ENCODE data around the gene MAMLD1.
A peak's percentile ranks its signal among the peaks of the same experiment; 100 is the strongest.
"Not testable (repeated sequence)": the region's sequence is repeated elsewhere in the genome, so short reads cannot be mapped to it uniquely, and the experiment has no call there.

The MAMLD1 gene, protein sequence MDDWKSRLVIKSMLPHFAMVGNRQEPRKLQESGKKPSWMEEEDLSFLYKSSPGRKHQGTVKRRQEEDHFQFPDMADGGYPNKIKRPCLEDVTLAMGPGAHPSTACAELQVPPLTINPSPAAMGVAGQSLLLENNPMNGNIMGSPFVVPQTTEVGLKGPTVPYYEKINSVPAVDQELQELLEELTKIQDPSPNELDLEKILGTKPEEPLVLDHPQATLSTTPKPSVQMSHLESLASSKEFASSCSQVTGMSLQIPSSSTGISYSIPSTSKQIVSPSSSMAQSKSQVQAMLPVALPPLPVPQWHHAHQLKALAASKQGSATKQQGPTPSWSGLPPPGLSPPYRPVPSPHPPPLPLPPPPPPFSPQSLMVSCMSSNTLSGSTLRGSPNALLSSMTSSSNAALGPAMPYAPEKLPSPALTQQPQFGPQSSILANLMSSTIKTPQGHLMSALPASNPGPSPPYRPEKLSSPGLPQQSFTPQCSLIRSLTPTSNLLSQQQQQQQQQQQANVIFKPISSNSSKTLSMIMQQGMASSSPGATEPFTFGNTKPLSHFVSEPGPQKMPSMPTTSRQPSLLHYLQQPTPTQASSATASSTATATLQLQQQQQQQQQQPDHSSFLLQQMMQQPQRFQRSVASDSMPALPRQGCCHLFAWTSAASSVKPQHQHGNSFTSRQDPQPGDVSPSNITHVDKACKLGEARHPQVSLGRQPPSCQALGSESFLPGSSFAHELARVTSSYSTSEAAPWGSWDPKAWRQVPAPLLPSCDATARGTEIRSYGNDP

DNA sequence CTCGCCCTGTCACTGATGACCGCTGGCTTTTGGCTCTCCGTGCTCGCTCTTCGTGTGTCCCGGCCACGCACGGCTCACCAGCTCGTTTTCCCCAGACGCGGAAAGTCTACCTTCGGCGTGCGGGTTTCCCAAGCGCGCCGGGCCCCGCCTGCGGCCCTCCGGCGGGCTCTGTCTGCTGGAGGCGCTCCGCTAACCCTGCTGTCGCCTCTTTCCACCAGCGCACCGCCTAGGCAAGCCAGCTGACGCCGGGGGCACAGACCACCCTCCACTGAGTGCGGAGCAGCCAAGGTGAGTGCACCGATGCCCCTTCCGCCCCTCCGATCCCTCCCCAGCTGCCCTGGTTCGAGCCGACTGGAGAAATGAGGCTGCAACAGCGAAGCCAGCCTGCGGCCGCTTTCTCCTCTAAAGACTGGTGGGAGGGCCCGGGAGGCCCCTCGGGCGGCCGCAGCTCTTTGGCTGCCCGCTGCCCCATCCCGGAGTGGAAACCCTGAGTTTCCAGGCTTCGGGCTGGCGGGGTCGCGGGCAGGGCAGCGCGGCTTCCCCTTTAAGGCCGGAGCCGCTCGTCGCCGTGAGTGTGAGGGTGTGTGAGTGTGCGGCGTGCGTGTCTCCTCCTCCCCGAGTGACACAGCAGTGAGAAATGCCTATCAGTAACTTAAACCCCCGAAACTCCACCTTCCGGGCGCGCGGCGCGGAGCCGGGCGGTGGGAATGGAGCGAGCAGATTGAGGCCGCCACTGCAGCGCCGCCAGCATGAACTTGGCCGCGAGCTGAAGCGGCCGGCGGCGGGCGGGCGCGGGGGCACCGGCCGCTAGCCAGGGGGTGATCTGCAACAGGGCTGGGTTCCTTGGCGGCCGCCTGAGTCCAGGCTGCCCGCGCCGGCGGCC is at the start of gene MAMLD1:
Gene MAMLD1, plus strand, starts transcription at position 719 of the 883 bp plus-strand sequence. CDS start 82,200 bp downstream, outside the sequence.
- DNase-seq (ENCODE audit: low read depth): no peak

DNA sequence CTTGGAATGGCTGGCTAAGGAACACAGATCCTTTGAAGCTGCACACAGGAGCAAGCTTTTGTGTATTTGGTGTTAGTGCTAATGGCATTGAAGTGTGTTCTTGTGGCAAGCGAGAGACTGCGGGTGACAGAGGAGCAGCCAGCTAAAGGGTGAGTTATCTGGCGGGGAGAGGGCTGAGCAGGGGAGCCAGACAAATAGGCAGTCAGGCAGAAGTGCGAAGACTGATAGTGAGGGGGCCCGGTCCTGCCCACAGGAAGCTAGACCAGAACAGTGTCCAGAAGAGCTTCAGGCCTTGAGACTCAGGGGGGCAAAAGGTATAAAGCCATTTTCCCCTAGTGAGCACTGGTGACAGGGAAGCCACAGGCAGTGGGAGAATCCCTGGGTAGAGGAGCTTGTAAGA is 49.6 kb upstream of the MAMLD1 start:
- no peak for DNase-seq (ENCODE audit: low read depth)

DNA sequence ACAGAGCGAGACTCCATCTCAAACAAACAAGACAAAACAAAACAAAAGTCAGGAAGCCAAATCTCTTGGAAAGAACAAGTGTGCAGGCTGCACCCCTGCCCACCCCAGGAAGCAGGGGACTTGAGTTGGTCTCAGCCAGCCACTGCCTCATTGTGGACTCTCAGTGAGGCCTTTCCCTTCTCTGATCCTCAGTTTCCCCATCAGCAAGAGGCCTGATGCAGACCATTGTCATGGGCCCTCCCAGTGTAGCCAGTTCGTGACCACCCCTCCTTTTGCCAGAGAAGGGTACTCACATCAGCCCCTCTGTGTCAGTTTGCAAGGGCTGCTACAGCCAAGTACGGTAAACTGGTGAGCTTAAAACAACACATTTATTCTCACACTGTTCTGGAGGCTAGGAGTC is 48.9 kb upstream of the MAMLD1 start:
- no peak for DNase-seq (ENCODE audit: low read depth)

DNA sequence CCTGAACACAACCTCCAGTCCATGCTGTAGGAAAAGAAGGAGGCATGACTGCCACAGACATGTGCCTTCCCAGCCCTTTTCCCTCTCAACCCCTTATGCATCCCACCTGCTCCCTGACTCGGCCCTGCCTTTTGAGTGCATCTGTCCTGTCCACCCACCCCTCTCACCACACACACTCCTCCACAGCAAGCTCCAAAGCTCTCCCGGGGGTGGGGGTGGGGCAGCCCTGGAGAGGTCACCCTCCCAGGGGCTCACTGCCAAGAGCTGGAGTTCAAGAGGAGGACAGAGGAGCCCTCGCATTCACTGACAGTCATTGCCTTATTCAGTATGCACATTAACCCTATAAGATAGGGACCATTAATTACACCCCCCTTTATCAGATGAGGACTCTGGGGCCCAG is 46.6 kb upstream of the MAMLD1 start:
- DNase-seq (ENCODE audit: low read depth): no peak

DNA sequence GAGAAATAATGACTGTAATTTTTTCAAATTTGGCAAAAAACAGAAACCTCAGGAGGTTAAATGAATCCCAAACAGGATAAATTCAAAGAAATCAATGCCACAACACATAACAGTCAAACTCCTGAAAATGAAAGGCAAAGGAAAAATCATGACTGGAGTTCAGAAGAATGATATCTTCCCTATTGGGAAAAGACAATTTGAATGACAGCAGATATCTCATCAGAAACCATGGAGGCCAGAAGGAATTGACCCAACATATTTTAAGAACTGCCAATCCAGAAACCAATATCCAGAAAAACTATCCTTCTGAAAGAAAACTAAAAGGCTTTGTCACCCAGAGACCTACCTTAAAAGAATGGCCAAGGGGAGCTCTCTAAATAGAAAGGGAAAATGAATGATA is 40.1 kb upstream of the MAMLD1 start:
- no peak for DNase-seq (ENCODE audit: low read depth)

DNA sequence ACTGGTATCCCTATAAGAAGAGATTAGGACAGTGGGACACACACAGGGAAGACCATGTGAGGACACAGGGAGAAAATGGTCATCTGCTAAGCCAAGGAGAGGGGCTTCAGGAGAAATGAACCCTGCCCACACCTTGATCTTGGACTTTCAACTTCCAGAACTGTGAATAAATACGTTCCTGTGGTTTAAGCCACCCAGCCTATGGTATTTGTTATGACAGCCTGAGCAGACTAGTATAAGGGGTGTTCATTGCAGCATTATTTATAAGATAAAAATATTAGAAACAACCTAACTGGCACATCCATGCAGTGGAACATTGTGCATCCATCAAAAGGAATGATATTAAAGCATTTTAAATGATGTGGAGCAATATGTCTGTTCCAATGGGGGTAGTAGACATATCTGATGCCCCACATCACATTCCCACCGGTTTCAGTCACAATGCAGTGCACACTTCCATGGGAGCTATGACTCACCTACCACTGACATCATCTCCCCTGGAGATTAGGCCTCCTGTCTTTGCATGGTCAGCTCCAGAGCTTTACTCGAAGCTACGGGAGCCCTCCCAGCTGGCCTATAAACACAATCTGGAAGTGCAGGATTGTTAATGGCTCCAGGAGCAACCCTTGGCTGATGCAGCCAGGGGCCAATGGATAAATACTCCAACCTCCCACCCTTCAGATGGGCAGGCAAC is 38.9 kb upstream of the MAMLD1 start:
- DNase-seq (ENCODE audit: low read depth): peak; percentile 60

DNA sequence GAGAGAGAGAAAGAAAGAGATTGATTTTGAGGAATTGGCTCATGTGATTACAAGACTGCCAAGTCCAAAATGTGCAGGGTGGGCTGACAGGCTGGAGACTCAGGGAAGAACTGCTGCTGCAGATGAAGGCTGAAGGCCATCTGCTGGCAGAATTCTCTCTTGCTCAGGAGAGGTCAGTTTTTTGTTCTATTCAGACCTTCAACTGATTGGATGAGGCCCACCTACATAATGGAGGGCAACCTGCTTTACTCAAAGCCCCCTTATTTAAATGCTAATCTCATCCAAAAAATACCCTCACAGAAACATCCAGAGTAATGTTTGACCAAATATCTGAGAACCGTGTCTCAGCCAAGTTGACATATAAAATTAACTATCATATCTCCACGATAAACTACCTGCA is 38.2 kb upstream of the MAMLD1 start:
- no peak for DNase-seq (ENCODE audit: low read depth)

DNA sequence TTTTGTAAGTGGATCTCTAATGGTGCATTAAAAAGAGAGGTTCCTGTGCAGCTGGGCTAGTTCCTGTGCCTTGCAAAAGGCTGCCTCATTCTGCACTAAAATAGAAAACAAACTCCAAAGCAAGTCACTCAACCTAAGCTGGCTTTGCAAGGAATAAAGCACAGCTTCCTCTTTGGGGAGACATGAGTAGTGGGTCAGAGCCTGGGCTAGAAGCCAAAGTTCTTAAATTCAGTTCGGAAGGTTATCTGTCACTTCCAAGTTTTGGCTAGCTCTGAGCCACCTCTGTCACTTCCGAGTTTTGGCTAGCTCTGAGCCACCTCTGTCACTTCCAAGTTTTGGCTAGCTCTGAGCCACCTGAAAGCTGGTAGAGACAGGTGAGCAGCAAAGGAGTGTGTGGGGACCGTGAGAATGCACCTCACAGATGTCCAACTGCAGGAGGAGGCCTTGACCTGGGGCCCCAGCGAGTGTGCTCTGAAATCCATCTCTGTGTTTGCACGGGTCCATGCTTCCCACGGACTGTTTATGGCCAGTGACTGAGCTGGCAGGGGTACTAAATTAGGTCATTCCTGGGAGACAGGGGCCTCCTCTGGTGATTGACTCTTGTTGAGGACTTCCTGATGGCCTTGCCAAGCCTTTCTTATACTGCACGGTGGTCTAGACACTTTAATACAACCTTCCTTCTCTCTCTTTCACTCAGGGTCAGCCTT is 36.4 kb upstream of the MAMLD1 start:
- DNase-seq (ENCODE audit: low read depth): no peak

DNA sequence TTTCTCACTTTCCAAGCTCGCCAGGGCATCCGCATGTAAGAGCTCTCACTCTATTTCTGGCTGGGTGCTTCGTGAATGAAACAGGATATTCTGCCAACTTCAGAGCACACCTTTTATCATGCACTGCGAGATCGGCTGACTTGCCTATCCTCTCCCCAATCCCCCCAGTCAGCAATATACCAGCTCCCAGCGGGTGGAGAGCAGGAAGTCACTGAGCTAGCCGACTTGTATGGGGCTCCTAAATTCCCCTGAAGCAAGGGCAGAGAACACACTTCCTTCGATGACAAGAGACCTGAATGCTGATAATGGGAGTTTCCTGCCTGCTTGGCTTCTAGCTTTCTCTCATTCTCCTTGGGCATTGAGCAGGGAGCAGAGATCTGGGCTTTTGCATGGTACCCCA is 33.8 kb upstream of the MAMLD1 start:
- DNase-seq (ENCODE audit: low read depth): no peak

DNA sequence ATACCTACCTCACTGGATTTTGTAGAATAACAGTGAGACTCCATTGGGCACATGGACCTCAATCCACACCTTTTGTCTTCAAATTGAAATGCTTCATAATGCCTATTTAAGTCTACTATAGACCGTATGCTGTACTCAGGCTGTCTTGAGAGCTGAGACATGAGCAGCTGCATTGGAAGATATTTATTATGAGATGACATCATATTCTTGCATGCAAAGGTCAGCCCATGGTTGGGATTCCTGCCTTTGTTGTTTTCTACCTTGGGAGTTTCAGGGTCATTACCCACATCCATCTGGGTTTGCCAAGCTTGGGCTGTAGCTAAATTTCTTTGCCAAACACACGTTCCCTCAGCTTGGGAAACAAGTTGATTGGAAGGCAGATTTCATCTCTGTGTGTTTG is 33.2 kb upstream of the MAMLD1 start:
- DNase-seq (ENCODE audit: low read depth): no peak

DNA sequence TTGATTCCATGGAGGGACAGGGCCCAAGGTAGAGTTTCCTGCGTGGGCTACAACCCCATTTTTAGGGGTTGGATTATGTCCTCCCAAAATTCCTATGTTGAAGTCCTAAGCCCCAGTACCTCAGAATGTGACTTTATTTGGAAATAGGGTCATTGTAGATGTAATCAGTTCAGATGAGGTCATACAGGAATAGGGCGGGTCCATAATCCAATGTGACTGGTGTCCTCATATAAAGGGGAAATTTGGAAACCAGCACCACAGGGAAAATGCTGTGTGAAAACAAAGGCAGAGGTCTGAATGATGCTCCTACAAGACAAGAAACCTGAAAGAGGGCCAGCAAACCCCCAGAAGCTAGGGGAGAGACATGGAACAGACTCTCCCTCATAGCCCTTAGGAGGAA is 31.1 kb upstream of the MAMLD1 start:
- DNase-seq (ENCODE audit: low read depth): no peak

DNA sequence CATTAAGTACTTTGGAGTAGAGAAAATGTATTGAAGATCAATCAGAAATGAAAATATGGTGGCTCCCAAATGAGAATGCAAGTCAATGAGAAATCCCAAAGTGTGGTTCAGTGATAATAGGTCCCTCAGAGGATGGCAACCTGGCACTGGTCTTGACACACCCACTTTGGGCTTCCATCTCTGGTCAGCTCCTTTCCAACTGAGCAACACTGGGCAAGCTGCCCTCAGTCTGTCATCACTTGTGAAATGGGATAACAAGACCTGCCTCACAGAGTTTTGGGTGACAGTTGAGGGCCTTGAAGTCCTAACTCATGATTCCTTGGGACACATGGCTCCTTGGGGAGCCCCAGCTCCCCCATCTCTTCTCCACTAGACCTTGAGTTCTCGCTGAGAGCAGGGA is 29.0 kb upstream of the MAMLD1 start:
- DNase-seq (ENCODE audit: low read depth): no peak

DNA sequence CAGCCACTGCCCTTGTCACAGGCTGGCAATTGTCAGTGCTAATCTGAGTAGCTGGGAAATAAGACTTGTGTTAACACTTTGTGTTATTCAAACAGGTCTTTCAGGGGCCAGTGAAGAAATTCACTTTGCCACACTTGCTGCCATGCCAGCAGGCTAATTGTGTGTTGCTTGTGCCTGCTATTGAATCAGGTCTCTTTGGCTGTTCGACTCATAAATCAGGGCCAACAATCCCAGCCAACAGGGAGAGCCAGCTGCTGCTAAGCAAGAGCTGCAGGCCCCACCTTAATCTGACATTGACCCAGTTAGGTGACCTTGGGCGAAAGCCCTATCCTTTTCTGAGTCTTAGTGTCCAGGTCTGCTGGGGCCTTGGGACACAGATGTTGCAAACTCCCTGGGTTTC is 28.1 kb upstream of the MAMLD1 start:
- no peak for DNase-seq (ENCODE audit: low read depth)

DNA sequence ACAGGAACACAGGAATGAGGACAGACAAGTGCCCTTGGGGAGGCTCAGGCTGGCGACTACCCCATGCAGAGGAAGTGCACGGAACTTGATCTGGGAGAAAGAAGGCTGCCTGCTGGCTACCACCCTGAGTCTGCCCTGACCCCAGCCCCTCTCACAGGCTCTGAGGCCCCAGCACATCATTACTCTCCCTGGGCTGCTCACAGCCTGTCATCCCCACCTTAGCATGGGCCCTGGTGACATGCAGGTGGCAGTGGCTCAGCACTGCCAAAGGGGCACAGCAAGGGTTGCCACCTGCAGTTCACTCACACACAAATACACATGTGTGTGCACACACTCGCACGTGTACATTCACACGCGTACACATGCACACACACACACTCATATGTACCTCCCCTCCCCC is 26.1 kb upstream of the MAMLD1 start:
- DNase-seq (ENCODE audit: low read depth): no peak

DNA sequence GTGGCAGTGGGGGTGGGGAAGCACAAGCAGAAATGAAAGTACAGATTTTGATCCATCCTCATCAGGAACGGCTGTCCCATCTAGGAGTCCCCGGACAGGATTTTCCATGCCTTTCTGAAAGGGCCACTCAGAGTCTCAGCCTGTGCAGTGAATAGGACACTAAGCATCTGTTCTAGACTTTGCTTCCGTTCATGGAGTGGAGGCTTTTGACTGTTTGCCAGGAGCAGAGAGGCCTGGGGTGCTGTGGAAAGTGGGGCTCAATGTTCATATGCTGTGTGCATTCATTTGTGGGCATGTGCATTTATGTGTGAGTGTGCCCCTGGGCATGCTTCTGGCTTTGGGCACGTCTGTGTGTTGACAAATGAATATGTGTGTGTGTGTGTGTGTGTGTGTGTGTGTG is 25.6 kb upstream of the MAMLD1 start:
- DNase-seq (ENCODE audit: low read depth): no peak

DNA sequence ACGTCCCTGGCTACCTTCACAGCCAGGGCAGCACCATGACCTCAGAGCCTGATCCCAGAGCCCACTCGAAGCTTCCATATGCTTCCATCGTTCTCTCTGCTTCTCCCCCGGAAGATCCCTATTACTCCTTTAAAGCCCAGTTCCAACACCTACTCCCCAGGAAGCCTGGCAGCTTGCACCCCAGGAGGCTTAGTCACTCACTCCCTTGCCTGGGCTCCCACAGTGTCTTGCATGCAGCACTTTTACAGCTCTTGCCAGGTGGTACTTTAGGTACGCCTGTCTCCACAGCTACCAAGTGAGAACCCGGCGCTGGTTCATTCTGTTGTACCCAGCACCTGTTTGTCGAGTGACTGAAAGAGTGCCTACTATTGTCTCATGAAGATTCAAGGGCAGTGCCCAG is 24.5 kb upstream of the MAMLD1 start:
- no peak for DNase-seq (ENCODE audit: low read depth)

DNA sequence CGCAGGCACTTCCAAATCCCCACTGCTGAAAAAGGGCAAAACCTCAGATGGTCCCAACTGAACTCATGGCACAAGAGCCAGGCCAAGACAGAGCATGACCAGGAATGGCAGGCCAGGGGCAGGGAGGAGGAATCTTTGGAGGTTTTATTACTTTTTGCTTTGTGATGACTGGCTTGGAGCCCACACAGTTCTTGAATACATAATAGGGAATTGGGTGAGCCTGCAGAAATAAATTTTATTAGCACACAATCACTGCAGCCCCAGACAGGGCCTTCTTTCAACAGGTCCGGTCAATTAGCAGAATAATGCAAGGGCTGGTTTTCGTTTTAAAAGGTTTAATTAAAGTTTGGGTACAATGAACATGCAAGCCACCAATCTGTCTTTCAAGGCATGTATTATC is 23.4 kb upstream of the MAMLD1 start:
- no peak for DNase-seq (ENCODE audit: low read depth)

DNA sequence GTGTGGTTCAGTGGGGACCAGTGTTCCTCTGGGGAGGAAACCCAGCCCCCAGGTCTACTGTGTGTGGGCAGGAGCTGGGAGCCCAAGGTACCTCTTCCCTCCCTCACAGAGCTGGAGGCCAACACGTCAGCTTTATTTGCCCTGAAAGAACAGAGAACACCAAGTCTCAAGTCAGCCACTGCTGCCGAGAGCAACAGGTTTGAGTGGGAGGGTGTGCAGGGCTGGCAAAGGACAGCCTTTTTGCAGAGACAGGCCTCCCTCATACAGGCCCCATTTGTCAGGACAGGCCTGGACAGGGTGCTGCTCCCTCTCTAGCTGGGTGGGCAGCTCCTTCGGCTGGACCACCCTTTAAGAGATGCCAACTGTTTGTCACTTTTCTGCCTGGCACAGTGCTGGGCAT is 22.8 kb upstream of the MAMLD1 start:
- DNase-seq (ENCODE audit: low read depth): not testable (repeated sequence)

DNA sequence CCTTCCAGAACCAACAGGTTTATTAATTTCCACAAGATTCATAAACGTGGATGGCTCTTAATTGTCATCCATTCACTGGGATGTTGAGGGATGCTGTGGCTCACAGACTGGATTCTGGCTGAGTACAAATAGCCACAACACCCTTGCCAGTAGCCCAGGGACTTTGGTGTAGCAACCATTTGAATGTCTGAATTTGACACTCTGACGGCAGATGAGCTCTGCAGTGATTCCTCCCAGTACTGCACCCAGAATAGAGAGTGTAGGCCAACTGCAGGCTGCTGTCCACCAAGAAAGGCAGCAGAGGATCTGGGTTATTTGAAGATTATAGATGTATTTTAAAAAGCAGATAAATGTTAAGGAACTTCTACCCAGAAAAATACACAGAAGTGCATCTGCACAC is 15.6 kb upstream of the MAMLD1 start:
- no peak for DNase-seq (ENCODE audit: low read depth)

DNA sequence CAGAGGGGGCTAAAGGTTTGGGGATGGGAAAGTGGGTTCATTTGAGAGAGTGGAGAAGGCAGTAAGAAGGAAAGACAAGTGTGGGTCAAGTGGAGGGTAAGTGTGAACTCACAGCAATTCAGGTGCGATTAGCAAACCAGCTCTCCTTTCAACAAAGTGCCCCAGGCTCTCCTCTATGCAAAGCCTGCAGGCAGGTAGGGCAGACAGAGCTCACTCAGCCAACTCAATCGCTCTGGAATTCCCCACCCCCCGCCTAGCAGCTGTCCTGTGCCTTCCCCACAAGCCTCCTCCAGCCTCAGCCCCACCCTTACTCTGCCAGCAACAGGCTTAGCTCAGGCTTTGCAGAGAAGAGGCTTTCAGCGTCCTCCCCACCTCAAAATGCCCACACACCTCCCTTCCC is 14.8 kb upstream of the MAMLD1 start:
- DNase-seq (ENCODE audit: low read depth): no peak

DNA sequence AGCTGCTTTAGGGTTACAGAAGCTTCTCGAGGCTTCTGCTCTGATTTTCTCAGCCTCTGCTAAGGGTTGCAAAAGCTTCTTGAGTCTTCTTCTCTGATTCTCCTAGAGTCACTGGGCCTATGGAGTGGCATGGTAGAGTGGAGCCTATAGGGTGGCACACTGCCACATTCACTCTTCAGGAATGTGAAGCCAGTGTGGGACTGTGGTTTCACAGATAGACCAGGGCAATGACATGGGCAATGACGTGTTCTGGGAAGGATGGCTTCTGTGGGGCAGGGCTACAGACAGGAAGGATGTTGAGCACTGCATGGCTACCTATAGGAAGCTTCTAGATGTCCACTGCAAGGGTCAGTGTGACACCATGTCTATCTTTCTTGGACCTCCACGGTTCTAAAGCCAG is 11.0 kb upstream of the MAMLD1 start:
- DNase-seq (ENCODE audit: low read depth): no peak
